Esophagus muscularis mucosa (tissue), 4 donors: ENCODE measurements around the gene COPS8.

Source experiments
- CTCF ChIP-seq, 3 experiments: fragments of 200-600 bp in 2 of 3; fragments of 450-650 bp in 1 of 3; sonication (generic) in 2 of 3; IDR thresholded peaks; one replicate each; pipeline ENCODE4 v1.5.1; 2017 to 2019; ENCODE audit warnings: antibody characterized with exemption in 3 of 3, mild to moderate bottlenecking in 2 of 3, moderate library complexity in 1 of 3
- EP300 ChIP-seq: sonication (generic); formaldehyde crosslinking; IDR thresholded peaks from one replicate; pipeline ENCODE4 v1.6.1; 2017; ENCODE audit warnings: antibody characterized with exemption
- POLR2AphosphoS5 ChIP-seq, 2 donors: sonication (generic); formaldehyde crosslinking; IDR thresholded peaks; one replicate each; pipeline ENCODE4 v1.6.1; 2017; ENCODE audit warnings: antibody characterized with exemption in 2 of 2

DNA sequence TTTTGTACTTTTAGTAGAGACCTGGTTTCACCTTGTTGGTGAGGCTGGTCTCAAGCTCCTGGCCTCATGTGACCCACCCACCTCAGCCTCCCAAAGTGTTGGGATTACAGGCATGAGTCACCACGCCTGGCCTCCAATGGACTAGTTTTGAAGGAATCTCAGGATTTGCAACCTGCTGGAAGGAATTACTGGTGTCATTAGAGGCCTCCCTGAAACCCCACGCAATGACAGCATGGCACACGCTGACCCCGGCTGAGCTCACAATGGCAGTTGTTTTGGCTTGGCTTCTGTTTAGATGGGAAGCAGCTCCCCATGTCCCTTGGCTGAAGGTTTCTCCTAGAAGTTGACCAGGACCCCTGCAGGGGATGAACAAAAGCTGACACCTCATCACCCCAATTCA is 23.1 kb upstream of the COPS8 start:
- no peak for TF ChIP-seq EP300
- TF ChIP-seq POLR2AphosphoS5 (IDR thresholded peaks at IDR 0.05): no peak
- no peak for TF ChIP-seq CTCF (IDR thresholded peaks at IDR 0.05)
